MCF 10A (cell line): ENCODE data around the gene SLC22A4. TPM values are rescaled to one million over a fixed set of nuclear protein-coding genes. Genes with fewer than 3 reads are reported as not detected.

Experiments used
- BruUV-seq: library from RNA; stranded (reverse); fragments of 400-500 nt; replicated peaks from 2 replicates; lab custom pipeline; 2021; lab: Mats Ljungman, UMichigan
- CTCF ChIA-PET: fragments of 300-600 bp; sonication (Branson Sonifier 250); formaldehyde crosslinking; extraction: SDS; loops from one replicate; lab custom pipeline; 2021; ENCODE audit warnings: antibody characterized with exemption, inconsistent platforms; lab: Yijun Ruan, JAX
- POLR2A ChIA-PET: fragments of 300-600, 350-650 bp; sonication (Branson Sonifier 250); formaldehyde crosslinking; extraction: SDS; loops from one replicate; lab custom pipeline; 2020; ENCODE audit warnings: antibody characterized with exemption, inconsistent platforms; lab: Yijun Ruan, JAX
- DNase-seq: peaks from one replicate; pipeline ENCODE4 v3.0.0-alpha.2; 2018; ENCODE audit not compliant: unreplicated experiment
- H3K27ac Mint-ChIP-seq: one replicate; pipeline ENCODE4 v1.8.0; 2022; ENCODE audit warnings: mild to moderate bottlenecking, low read depth, mixed read lengths; ENCODE audit not compliant: unreplicated experiment
- H3K27me3 Mint-ChIP-seq: one replicate; pipeline ENCODE4 v1.8.0; 2022; ENCODE audit warnings: mixed read lengths; ENCODE audit not compliant: insufficient read depth, unreplicated experiment
- H3K36me3 Mint-ChIP-seq: one replicate; pipeline ENCODE4 v1.8.0; 2022; ENCODE audit warnings: mild to moderate bottlenecking, moderate library complexity, mixed read lengths; ENCODE audit not compliant: insufficient read depth, unreplicated experiment
- H3K4me1 Mint-ChIP-seq: one replicate; pipeline ENCODE4 v1.8.0; 2022; ENCODE audit warnings: mixed read lengths; ENCODE audit not compliant: insufficient read depth, unreplicated experiment
- H3K4me3 Mint-ChIP-seq: one replicate; pipeline ENCODE4 v1.8.0; 2022; ENCODE audit warnings: mild to moderate bottlenecking, moderate library complexity, mixed read lengths; ENCODE audit not compliant: unreplicated experiment
- H3K9me3 Mint-ChIP-seq: one replicate; pipeline ENCODE4 v1.8.0; 2022; ENCODE audit warnings: mixed read lengths; ENCODE audit not compliant: unreplicated experiment
- CTCF ChIP-seq: fragments of 200-600 bp; IDR thresholded peaks from one replicate; pipeline ENCODE4 v1.8.0; 2022; ENCODE audit warnings: antibody characterized with exemption, mild to moderate bottlenecking; ENCODE audit not compliant: unreplicated experiment
- intact Hi-C: fragments of 100-400 bp; cut with micrococcal nuclease; formaldehyde crosslinking; loops from 2 replicates; pipeline ENCODE4 v1.14.1; 2022
- total RNA-seq: library from RNA; stranded (reverse); gene quantifications from 2 replicates; pipeline ENCODE4 v1.2.3, GENCODE V29; 2022

The SLC22A4 gene
- total RNA-seq, 1 experiment from 2014 or later: 17.5 TPM

GRCh38 chr5:132323202-132323601 is 29.0 kb downstream of the SLC22A4 start:
- H3K9me3 Mint-ChIP-seq: no peaks in the 10 kb centered on the region
- no peak overlapping the region for H3K4me3 Mint-ChIP-seq
- H3K27me3 Mint-ChIP-seq: no peaks in the 10 kb centered on the region
- H3K4me1 Mint-ChIP-seq: peaks cover 7% of the 10 kb centered on the region
- CTCF ChIA-PET: interaction anchor here (0.5 to 2.5 kb wide), 7 partner anchors 11 to 270 kb away, joined by 3 to 15 read pairs (median 3); no protein-coding TSS in a partner anchor
- no TSS peak for BruUV-seq
- POLR2A ChIA-PET: interaction anchor here (0.8 to 3.7 kb wide), 2 partner anchors 10 to 23 kb away, joined by 3 to 16 read pairs; no protein-coding TSS in a partner anchor
- H3K36me3 Mint-ChIP-seq: peaks cover 68% of the 10 kb centered on the region
- peak overlapping the region; percentile 5 for H3K27ac Mint-ChIP-seq
- no peak for DNase-seq
- TF ChIP-seq CTCF: no peak
- intact Hi-C loops: no loop called here

DNA sequence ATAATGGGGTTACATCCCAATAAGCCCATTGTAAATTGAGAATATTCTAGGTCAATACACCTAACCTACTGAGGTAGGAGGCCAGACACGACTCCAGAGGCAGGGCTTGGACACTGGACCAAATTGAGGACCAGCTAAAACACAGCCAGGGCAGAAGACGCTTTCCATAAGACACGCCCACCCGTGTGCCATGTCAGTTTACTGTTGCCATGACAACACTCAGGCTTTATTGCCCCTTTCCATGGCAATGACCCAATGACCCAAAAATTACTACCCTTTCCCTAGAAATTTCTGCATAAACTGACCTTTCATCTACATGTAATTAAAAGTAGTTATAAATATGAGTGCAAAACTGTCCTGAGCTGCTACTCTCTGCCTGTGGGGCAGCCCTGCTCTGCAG is 31.5 kb downstream of the SLC22A4 start:
- H3K4me1 Mint-ChIP-seq: peaks cover 7% of the 10 kb centered on the region
- TF ChIP-seq CTCF: no peak
- intact Hi-C loops: no loop called here

DNA sequence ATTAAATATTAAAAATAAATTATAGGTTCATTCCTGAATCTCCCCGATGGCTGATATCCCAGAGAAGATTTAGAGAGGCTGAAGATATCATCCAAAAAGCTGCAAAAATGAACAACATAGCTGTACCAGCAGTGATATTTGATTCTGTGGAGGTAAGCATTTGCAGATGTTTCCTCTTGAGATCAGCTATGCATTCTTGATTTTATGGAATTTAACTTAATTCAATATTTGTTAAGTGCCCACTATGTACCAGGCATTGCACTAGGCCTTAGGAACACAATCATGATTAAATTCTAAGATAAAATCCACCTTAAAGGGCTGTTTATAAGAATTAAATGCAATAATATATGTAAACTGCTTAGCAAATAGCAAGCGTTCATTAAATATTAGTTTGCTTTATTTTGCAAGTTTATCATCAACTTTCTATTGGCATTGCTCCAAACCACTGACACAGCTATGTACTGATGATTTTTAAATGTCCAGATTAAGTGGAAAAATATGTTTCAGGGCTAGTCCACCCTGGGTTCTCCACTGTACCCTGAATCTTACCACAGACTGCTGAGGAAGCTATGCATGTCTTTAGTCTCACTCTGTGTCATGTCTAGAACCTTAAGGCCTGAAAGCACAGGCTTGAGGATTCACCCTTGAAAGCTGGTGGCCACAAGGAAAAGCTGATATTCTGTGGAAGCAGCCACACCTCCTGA is 33.2 kb downstream of the SLC22A4 start:
- Mint-ChIP-seq H3K27ac (no peak overlapping the region), H3K4me1 (peaks cover 7% of the 10 kb centered on the region), H3K9me3 (no peaks in the 10 kb centered on the region), H3K4me3 (no peak overlapping the region), H3K36me3 (peaks cover 71% of the 10 kb centered on the region), H3K27me3 (no peaks in the 10 kb centered on the region)
- TF ChIP-seq CTCF: no peak
- CTCF ChIA-PET: interaction anchor here (0.6 to 4.8 kb wide), 6 partner anchors 15 to 173 kb away, joined by 3 to 23 read pairs (median 4); no protein-coding TSS in a partner anchor
- intact Hi-C loops: no loop called here
- DNase-seq: no peak
- POLR2A ChIA-PET: interaction anchor here (0.6 to 2.5 kb wide), 4 partner anchors 10 to 98 kb away, joined by 3 to 8 read pairs (median 4); partner anchors contain the start of gene SLC22A4
- no TSS peak for BruUV-seq

More for the DNA sequence above, 31.5 kb downstream of the SLC22A4 start:
- no TSS peak for BruUV-seq
- no peak for DNase-seq
- Mint-ChIP-seq H3K27me3 (no peaks in the 10 kb centered on the region), H3K9me3 (no peaks in the 10 kb centered on the region), H3K36me3 (peaks cover 71% of the 10 kb centered on the region), H3K27ac (no peak overlapping the region), H3K4me3 (no peak overlapping the region)
- POLR2A ChIA-PET: interaction anchor here (0.6 to 3.7 kb wide), 5 partner anchors 8 to 36 kb away, joined by 3 to 16 read pairs (median 3); no protein-coding TSS in a partner anchor
- CTCF ChIA-PET: interaction anchor here (0.7 to 4.8 kb wide), 8 partner anchors 8 to 262 kb away, joined by 3 to 23 read pairs (median 4); no protein-coding TSS in a partner anchor

GRCh38 chr5:132334812-132335211 is 40.6 kb downstream of the SLC22A4 start:
- intact Hi-C loops: no loop called here
- DNase-seq: peak; percentile 45
- Mint-ChIP-seq H3K27ac (peak overlapping the region; percentile 52), H3K36me3 (peaks cover 84% of the 10 kb centered on the region), H3K4me3 (no peak overlapping the region), H3K9me3 (no peaks in the 10 kb centered on the region), H3K4me1 (peaks cover 8% of the 10 kb centered on the region), H3K27me3 (no peaks in the 10 kb centered on the region)
- no TSS peak for BruUV-seq
- no peak for TF ChIP-seq CTCF
- POLR2A ChIA-PET: interaction anchor here (0.7 to 3.1 kb wide), 9 partner anchors 10 to 41 kb away, joined by 3 to 16 read pairs (median 4); partner anchors contain the start of genes SLC22A4 and SLC22A5
- CTCF ChIA-PET: interaction anchor here (0.5 to 3.7 kb wide), 6 partner anchors 10 to 746 kb away, joined by 3 to 15 read pairs (median 4); no protein-coding TSS in a partner anchor
